NCI-H1105 (cell line): Measurements from ENCODE around the gene TMEM235.
"Not testable (repeated sequence)": the region's sequence is repeated elsewhere in the genome, so short reads cannot be mapped to it uniquely, and the experiment has no call there.

Experiments used
- DNase-seq: peaks from one replicate; lab custom pipeline; 2025; lab: John Stamatoyannopoulos, UW

TMEM235 gene

GRCh38 chr17:78219396-78220150 lies 11.9 kb upstream of the TMEM235 start:
- DNase-seq, result no peak

DNA sequence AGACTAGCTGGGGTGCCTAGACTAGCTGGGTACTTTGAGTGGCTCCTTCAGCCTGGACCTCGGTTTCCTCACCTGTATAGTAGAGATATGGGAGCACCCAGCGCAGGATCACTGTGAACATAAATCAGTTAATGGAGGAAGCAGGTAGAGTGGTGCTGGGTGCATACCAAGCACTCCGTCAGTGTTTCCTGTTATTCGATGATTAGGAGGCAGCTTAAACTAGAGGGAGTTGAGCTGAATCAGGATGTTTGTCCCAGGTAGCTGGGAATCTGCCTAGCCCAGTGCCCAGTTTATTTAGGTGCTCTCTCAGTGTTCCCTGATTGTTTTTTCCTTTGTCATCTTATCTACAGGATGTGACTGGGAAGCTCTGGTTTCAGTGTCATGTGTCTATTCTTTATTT lies 8.4 kb upstream of the TMEM235 start:
- no peak for DNase-seq

GRCh38 chr17:78223765-78224164 lies 7.7 kb upstream of the TMEM235 start:
- no peak for DNase-seq

- DNase-seq, result no peak
Observed at GRCh38 chr17:78224231-78225087, 7.0 kb upstream of the TMEM235 start.

- DNase-seq, result no peak
Observed at GRCh38 chr17:78225088-78225865, 6.2 kb upstream of the TMEM235 start.

DNA sequence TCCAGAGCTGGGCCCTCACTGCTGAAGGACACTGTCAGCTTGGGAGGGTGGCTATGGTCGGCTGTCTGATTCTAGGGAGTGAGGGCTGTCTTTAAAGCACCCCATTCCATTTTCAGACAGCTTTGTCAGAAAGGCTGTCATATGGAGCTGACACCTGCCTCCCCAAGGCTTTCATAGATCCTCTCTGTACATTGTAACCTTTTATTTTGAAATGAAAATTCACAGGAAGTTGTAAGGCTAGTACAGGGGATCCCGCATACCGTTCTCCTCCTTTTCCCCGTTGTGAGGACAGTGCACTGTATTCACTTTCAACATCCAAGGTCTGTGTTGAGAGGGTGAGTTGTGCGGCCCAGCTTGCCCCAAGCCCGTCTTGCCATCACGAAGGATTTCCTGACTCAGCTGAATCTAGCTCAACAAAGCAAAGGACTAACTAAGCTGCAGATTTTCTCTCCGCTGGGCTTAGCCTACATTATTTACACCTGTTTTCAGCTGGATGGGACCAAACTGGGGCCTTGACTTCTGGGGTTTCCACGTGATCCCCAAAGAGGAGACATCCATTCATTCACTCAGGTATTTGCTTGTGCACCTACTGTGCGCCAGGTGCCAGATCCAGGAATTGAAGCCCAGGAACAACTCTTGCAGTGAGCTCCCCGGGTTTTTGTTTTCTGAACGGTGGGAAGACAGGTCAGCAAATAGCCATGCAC lies 5.2 kb upstream of the TMEM235 start:
- DNase-seq, result no peak

DNA sequence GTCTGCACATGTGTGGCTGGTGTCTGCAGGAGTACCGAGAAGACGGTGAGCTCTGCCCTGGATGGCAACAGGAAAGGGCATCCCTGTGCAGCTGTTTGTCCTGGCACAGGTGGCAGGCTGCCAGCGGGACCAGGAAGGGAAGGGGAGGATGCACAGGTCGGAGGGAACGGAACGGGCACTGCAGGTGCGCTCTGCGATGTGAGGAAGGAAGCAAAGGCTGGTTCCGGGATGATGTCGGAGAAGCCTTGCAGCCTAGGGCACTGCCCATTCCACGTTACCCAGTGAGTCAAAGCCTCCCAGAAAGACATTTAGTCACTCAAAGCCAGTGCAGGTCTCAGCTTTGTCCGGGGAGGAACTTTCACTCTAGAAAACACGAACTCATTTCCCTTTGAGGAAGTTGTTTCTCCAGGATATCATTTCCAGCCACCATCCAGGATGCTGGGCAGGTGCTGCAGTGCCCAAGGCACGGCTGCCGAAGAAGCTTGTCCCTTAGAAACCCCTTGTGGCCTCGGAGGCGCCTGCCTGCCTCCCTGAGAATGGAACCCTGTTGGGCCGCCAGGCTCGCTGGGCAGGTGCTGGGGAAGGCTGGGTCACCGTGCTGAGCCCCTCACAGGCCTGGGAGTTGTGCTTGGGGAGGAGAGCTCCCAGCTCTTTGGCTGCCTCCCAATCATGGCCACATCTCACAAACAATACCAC lies 4.5 kb upstream of the TMEM235 start:
- no peak for DNase-seq

DNA sequence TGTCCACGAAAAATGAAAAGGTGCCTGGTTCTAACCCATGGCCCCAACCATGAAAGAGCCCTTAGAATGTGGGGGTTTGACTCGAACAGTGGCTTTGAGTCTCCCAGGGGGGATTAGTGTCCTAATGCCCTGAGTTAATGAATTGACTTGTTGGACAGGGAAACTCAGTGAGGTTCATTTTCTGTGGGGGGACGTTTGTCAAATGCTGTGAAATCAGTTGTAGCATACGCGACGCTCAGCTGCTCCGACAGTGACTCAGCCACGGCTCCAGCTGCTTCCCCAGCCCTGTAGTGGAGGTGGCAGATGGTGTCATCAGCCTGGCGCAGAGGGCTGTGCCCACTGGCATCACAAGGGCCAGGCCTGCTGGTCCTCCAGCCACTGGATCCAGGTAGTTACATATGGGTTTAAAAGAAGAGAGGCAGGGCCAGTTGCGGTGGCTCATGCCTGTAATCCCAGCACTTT lies 3.9 kb upstream of the TMEM235 start:
- DNase-seq, result no peak

DNA sequence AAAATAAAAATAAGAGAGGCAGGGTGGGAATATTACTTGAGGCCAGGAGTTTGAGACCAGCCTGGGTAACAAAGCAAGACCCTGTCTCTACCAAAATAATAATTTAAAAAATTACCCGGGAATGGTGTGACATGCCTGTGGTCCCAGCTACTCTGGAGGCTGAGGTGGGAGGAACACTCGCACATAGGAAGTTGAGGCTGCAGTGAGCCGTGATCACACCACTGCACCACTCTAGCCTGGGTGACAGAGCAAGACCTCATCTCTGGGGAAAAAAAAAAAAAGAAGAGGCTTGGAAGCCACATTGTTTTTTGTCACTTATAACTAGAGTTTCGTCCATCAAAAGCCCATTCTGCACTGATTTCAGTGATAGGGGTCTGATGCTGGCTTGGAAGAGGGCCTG lies 3.3 kb upstream of the TMEM235 start:
- no peak for DNase-seq

DNA sequence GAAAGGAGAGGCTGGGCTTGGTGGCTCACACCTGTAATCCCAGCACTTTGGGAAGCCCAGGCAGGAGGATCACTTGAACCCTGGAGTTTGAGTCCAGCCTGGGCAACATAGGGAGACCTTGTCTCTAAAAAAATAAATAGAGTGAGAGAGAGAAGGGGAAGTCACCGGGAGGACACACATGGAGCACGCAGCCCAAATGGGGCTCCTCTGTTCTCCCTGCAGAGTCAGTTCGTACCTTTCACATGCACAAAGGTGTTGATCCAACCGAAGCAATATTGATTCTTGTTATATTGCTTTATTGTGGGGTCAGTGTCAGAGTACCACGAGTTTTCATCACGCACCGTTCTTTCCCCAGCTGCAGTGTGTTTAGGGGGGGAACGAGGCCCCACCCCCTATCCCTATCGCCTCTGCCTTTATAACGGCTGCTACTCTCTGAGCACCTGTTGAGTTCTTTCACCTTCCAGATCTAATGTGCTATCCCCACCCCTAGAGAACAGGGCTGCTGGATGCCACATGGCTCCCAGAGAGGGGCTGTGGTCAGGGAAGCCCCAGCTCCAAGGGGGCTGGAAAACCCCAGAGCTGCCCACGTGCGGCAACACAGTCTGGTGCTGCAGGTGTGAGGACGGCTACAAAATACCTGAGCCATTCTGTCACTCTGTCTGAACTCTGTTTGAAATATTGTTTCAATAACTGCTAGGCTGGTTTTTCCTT lies 1.0 kb upstream of the TMEM235 start:
- no peak for DNase-seq

GRCh38 chr17:78231991-78232858 lies 794 bp downstream of the TMEM235 start:
- DNase-seq, result no peak

DNA sequence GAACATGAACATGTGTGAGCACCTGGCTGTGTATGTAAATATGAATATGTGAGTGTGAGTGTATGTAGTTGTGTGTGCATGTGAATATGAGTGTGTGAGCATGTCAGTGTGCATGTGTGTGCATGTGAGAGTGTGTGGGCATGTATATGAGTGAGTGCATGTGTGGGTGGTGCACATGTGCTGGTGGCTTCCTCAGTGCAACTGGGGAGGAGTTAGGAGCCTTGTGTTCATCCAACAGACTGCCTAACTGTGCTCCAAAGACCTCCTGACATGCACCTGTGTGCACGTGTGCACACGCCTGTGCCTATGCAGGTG lies 1.4 kb downstream of the TMEM235 start:
- DNase-seq, result no peak

- DNase-seq, result no peak
Observed at GRCh38 chr17:78233678-78234077, 2.2 kb downstream of the TMEM235 start.

DNA sequence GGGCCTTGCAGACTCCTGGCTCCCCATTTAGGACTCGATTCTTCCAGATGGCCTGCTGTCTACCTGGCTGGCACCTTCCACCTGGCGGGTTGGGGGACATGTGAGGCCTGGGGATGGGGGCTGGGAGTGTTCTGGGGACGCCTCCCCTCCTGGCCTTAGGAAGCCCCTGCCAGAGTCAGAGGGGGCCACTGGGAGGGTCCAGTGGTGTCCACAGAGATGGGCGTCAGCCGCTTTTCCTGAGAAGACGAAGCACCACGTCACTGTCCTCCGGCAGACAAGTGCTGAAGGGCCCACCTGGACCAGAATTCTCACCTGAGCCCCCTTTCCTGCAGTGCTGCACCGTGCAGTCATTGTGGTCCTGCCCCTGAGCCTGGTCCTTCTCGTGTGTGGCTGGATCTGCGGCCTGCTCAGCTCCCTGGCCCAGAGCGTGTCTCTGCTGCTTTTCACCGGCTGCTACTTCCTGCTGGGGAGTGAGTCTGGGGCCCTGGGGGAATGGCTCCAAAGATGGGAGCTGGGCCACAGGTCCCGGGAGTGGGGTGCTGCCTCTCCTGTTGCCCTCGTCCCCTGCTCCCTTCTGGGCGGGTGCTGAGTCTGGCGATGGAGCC lies 2.9 kb downstream of the TMEM235 start:
- DNase-seq, result no peak

DNA sequence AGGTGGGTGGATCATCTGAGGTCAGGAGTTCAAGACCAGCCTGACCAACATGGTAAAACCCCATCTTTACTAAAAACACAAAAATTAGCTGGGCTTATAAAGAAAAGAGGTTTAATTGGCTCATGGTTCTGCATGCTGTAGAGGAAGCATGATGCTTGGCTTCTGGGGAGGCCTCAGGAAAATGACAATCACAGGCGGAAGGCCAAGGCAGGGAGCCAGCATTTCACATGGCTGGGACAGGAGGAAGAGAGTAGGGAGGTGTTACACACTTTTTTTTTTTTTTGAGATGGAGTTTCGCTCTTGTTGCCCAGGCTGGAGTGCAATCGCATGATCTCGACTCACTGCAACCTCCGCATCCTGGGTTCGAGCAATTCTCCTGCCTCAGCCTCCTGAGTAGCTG lies 3.6 kb downstream of the TMEM235 start:
- DNase-seq, result not testable (repeated sequence)

DNA sequence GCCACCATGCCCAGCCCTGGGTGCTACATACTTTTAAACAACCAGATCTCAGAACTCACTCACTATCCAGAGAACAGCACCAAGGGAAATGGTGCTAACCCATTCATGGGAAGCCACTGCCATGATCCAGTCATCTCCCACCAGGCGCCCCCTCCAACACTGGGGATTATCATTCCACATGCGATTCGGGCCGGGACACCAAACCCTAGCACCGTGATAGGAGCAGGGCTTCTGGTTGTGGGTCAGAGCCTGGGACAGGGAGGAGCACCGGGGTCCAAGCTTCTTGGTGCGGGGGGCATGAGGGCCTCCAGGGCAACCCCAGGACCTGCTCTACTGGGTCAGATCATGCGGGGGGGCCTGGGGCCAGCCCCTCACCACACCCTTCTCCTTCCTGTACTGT lies 4.5 kb downstream of the TMEM235 start:
- no peak for DNase-seq

GRCh38 chr17:78236362-78237127 lies 5.1 kb downstream of the TMEM235 start:
- no peak for DNase-seq

DNA sequence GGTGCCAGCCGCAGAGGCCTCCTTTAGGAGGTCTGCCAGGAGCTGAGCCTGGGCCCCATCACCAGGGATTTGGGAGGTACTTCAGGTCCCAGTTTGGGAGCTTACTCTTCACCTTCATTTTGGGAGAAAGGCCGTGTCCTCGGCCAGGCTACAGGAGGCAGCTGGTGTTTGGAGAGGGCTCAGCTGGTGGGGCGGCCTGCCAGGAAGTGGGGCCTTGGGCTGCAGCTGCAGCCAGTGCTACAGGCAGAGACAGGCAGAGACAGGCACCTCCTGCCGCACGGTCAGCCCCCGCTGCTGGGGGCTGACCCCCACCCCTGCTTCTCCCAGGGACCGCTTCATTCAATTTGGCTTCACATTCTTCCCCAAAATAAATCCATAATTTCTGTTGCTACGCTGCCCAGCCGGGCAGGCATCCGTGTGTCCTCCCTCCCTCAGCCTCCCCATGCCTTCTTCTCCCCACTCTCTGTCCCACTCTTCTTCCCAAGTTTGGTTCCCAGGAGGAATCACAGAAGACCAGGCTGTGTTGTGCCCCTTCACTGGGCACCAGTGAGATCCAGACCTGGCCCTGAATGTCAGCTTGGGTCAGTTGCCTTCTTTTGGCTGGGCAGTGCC lies 6.1 kb downstream of the TMEM235 start:
- DNase-seq, result no peak
